Endothelial cell of umbilical vein (primary cell): Measurements from ENCODE around the gene CLN6. TPM values are rescaled to one million over a fixed set of nuclear protein-coding genes. Genes with fewer than 3 reads are reported as not detected.

Experiments
- BruUV-seq: library from RNA; stranded (reverse); fragments of 400-500 nt; replicated peaks from 2 replicates; lab custom pipeline; 2021; lab: Mats Ljungman, UMichigan
- CTCF ChIA-PET: fragments of 300-600, 350-600 bp; sonication (Branson Sonifier 250); formaldehyde crosslinking; loops from one replicate; lab custom pipeline; 2021; ENCODE audit warnings: antibody characterized with exemption, inconsistent platforms; lab: Charles Lee
- POLR2A ChIA-PET: fragments of 300-600, 350-600 bp; sonication (Branson Sonifier 250); formaldehyde crosslinking; loops from one replicate; lab custom pipeline; 2021; ENCODE audit warnings: antibody characterized with exemption, inconsistent platforms; lab: Charles Lee
- DNase-seq: peaks from one replicate; pipeline ENCODE4 v3.0.0-alpha.2; 2011; ENCODE audit warnings: low read depth, low spot score
- FAIRE-seq: peaks from 2 replicates; lab custom pipeline; 2011; peaks lifted over from hg19 to GRCh38; lab: Jason Lieb, UNC
- H2AFZ ChIP-seq: 2 replicates; pipeline ENCODE4 v1.6.0; 2012; ENCODE audit warnings: low read depth, low read length, control low read depth, inconsistent platforms
- H3K27ac ChIP-seq: 2 replicates; pipeline ENCODE4 v1.5.1; 2011; ENCODE audit warnings: low read depth, mild to moderate bottlenecking, control low read depth, low read length, moderate library complexity; ENCODE audit not compliant: insufficient read depth
- H3K27me3 ChIP-seq, 2 experiments: 2 replicates each; pipeline versions ENCODE4 v1.6.0 to v1.6.1; 2011; ENCODE audit warnings: low read length in 2 of 2, mixed read lengths in 1 of 2; ENCODE audit not compliant: control insufficient read depth in 2 of 2, insufficient read depth in 2 of 2
- H3K36me3 ChIP-seq, 2 experiments: 2 replicates in 1 of 2; 3 replicates in 1 of 2; pipeline ENCODE4 v1.5.1; 2011; ENCODE audit warnings: low read length in 2 of 2, mild to moderate bottlenecking in 1 of 2, moderate library complexity in 1 of 2; ENCODE audit not compliant: control insufficient read depth in 2 of 2, insufficient read depth in 2 of 2; ENCODE audit errors: extremely low read depth in 1 of 2
- H3K4me1 ChIP-seq: 3 replicates; pipeline ENCODE4 v1.5.1; 2011; ENCODE audit warnings: mild to moderate bottlenecking, low read length; ENCODE audit not compliant: control insufficient read depth, insufficient read depth; ENCODE audit errors: extremely low read depth
- H3K4me2 ChIP-seq: 2 replicates; pipeline ENCODE4 v1.6.1; 2011; ENCODE audit warnings: low read length, control low read depth, mixed read lengths; ENCODE audit not compliant: insufficient read depth
- H3K4me3 ChIP-seq, 3 experiments: fragments of 200-600 bp in 1 of 3; sonication (generic), shearing (Covaris generic) in 1 of 3; replicated peaks in 1 of 3; 2 replicates each; pipeline ENCODE4 v1.5.1; 2011 to 2016; ENCODE audit warnings: control low read depth in 3 of 3, low read length in 3 of 3, mild to moderate bottlenecking in 2 of 3, inconsistent platforms in 1 of 3, low read depth in 1 of 3, moderate library complexity in 1 of 3; ENCODE audit not compliant: insufficient read depth in 1 of 3
- H3K79me2 ChIP-seq: 2 replicates; pipeline ENCODE4 v1.6.0; 2012; ENCODE audit warnings: low read length, inconsistent platforms; ENCODE audit not compliant: control insufficient read depth, insufficient read depth
- H3K9ac ChIP-seq: replicated peaks from 2 replicates; pipeline ENCODE3; 2011; ENCODE audit warnings: low read length, control low read depth; ENCODE audit not compliant: insufficient read depth; ENCODE audit errors: extremely low read depth
- H3K9me1 ChIP-seq: replicated peaks from 3 replicates; pipeline ENCODE4 v1.6.0; 2011; ENCODE audit warnings: mild to moderate bottlenecking, low read length; ENCODE audit not compliant: control insufficient read depth, insufficient read depth; ENCODE audit errors: extremely low read depth
- H3K9me3 ChIP-seq: replicated peaks from 2 replicates; pipeline ENCODE4 v1.5.1; 2012; ENCODE audit warnings: low read length, inconsistent platforms; ENCODE audit not compliant: control insufficient read depth, insufficient read depth
- H4K20me1 ChIP-seq: replicated peaks from 2 replicates; pipeline ENCODE3; 2011; ENCODE audit warnings: mild to moderate bottlenecking, low read length; ENCODE audit not compliant: control insufficient read depth, insufficient read depth; ENCODE audit errors: extremely low read depth
- CTCF ChIP-seq, 2 donors: IDR thresholded peaks; 1 replicate in 1 of 2; 2 replicates in 1 of 2; pipeline ENCODE4 v1.5.1; 2011; ENCODE audit warnings: low read length in 2 of 2, mild to moderate bottlenecking in 2 of 2, moderate library complexity in 2 of 2, control low read depth in 1 of 2, inconsistent platforms in 1 of 2, low read depth in 1 of 2; ENCODE audit not compliant: insufficient read depth in 1 of 2; ENCODE audit errors: extremely low read depth in 1 of 2
- EZH2 ChIP-seq: IDR thresholded peaks from 2 replicates; pipeline ENCODE4 v1.6.1; 2012; ENCODE audit warnings: borderline replicate concordance, low read depth, mild to moderate bottlenecking, moderate library complexity, low read length, inconsistent platforms; ENCODE audit not compliant: severe bottlenecking
- FOS ChIP-seq: IDR thresholded peaks from 2 replicates; pipeline ENCODE4 v1.6.1; 2011; ENCODE audit warnings: mild to moderate bottlenecking, low read length, moderate library complexity, borderline replicate concordance; ENCODE audit not compliant: insufficient read depth
- GATA2 ChIP-seq: IDR thresholded peaks from 2 replicates; pipeline ENCODE4 v1.7.0; 2011; ENCODE audit warnings: low read depth, mild to moderate bottlenecking, moderate library complexity, mixed read lengths, low read length; ENCODE audit not compliant: insufficient read length, insufficient read depth
- JUN ChIP-seq: IDR thresholded peaks from 2 replicates; pipeline ENCODE4 v1.6.1; 2011; ENCODE audit warnings: borderline replicate concordance, low read depth; ENCODE audit not compliant: insufficient read length, insufficient read depth
- MAX ChIP-seq: IDR thresholded peaks from 2 replicates; pipeline ENCODE4 v1.6.1; 2011; ENCODE audit not compliant: insufficient read depth, insufficient read length
- MYC ChIP-seq: IDR thresholded peaks from one replicate; pipeline ENCODE4 v1.6.1; 2011; ENCODE audit warnings: mild to moderate bottlenecking, low read depth, low read length
- POLR2A ChIP-seq: IDR thresholded peaks from 2 replicates; pipeline ENCODE4 v1.6.1; 2012; ENCODE audit warnings: low read depth, mild to moderate bottlenecking, control low read depth, low read length
- POLR2AphosphoS5 ChIP-seq: IDR thresholded peaks from 2 replicates; pipeline ENCODE4 v1.6.1; 2012; ENCODE audit warnings: low read depth, mild to moderate bottlenecking, control low read depth, low read length, moderate library complexity; ENCODE audit not compliant: insufficient read depth
- dilution Hi-C: fragments of 300-500 bp; cut with MboI; formaldehyde crosslinking; loops from one replicate; pipeline ENCODE4 v1.15.0; 2019; ENCODE audit warnings: low sequenced_read_pairs; ENCODE audit not compliant: extremely low pct_ligation_motif_present
- intact Hi-C: fragments of 100-400 bp; cut with micrococcal nuclease; formaldehyde crosslinking; loops from one replicate; pipeline ENCODE4 v1.10.0; 2022
- polyA plus RNA-seq, 4 experiments: library from polyadenylated mRNA; depleted of rRNA in 3 of 4; stranded (reverse) in 3 of 4; unstranded in 1 of 4; fragments of >200 nt; gene quantifications; 2 replicates each; pipeline versions ENCODE4 v1.2.1 to v1.2.3, GENCODE V29; 2011 to 2012; ENCODE audit warnings: missing spikeins in 1 of 4
- total RNA-seq: library from RNA; stranded (reverse); gene quantifications from 2 replicates; pipeline ENCODE4 v1.2.3, GENCODE V29; 2021

Gene CLN6
- total and polyA plus RNA-seq, 2 donors (not counting 3 experiments of a cell fraction or from before 2014, with no cell fraction given), result 53.9 to 75.5 TPM

GRCh38 chr15:68201879-68202261, 27.7 kb downstream of the CLN6 start:
- H3K36me3 ChIP-seq, result no peaks in the 10 kb centered on the region
- no peaks in the 10 kb centered on the region for H3K79me2 ChIP-seq
- no peaks in the 10 kb centered on the region for H3K9me3 ChIP-seq
- BruUV-seq, result no TSS peak
- no peak overlapping the region for H3K4me2 ChIP-seq
- H3K27me3 ChIP-seq, result no peaks in the 10 kb centered on the region
- H2AFZ ChIP-seq, result no peak overlapping the region
- no peak for FAIRE-seq
- dilution Hi-C loops (no loop called here), intact Hi-C loops (no loop called here)
- peaks cover 15% of the 10 kb centered on the region for H3K4me1 ChIP-seq
- ChIA-PET POLR2A (no interaction called here), CTCF (interaction anchor here (1.1 kb wide), 1 partner anchor 9 kb away, joined by 3 read pairs; no protein-coding TSS in a partner anchor)
- DNase-seq, result no peak
- no peak overlapping the region for H3K9ac ChIP-seq
- no peaks in the 10 kb centered on the region for H3K9me1 ChIP-seq
- TF ChIP-seq POLR2AphosphoS5 (no peak), FOS (no peak), CTCF (IDR thresholded peaks at IDR 0.05; ENCODE audit: extremely low read depth in 1 of 2, insufficient read depth in 1 of 2, low read depth in 1 of 2, low read length in 2 of 2) (no peak), JUN (no peak), MAX (no peak), POLR2A (no peak), GATA2 (no peak), MYC (no peak), EZH2 (no peak)
- no peak overlapping the region for H3K4me3 ChIP-seq
- no peaks in the 10 kb centered on the region for H4K20me1 ChIP-seq
- H3K27ac ChIP-seq, result no peak overlapping the region
